Measurements from ENCODE around the gene ATP6V0A1. TPM values are rescaled to one million over a fixed set of nuclear protein-coding genes. Genes with fewer than 3 reads are reported as not detected.

ATP6V0A1 gene
- total and polyA plus RNA-seq, 2 experiments from 2014 or later, result 23.9 to 42.3 TPM

DNA sequence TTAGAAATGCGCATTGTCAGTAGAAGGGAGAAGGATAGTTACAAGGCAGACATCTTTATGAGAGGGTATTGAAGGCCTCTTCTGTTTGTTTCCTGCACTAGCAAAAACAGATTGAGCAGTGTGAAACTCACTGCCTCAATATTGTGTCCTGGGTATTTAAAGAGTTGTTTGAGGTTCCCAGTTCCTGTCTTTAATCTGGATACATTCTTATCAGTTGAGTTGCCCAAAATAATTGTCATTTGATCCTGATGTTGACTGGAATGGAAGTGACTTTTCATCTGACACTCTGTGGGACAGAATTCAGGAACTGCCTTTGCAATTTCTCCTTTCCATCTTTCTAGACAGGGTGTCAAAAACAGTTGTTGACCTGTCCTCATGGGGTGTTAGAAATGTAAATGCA lies 1.7 kb downstream of the ATP6V0A1 start (continued):
- TF ChIP-seq, protein P1, sequence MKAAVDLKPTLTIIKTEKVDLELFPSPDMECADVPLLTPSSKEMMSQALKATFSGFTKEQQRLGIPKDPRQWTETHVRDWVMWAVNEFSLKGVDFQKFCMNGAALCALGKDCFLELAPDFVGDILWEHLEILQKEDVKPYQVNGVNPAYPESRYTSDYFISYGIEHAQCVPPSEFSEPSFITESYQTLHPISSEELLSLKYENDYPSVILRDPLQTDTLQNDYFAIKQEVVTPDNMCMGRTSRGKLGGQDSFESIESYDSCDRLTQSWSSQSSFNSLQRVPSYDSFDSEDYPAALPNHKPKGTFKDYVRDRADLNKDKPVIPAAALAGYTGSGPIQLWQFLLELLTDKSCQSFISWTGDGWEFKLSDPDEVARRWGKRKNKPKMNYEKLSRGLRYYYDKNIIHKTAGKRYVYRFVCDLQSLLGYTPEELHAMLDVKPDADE (IDR thresholded peaks at IDR 0.05), result no peak
- TF ChIP-seq ZNF114 (CRISPR knock-in tag; IDR thresholded peaks at IDR 0.05) (no peak), STAT1 (IDR thresholded peaks at IDR 0.05; ENCODE audit: unreplicated experiment) (no peak), ZNF331 (CRISPR knock-in tag; IDR thresholded peaks at IDR 0.05; ENCODE audit: low read depth) (no peak)
- TF ChIP-seq, protein P2, sequence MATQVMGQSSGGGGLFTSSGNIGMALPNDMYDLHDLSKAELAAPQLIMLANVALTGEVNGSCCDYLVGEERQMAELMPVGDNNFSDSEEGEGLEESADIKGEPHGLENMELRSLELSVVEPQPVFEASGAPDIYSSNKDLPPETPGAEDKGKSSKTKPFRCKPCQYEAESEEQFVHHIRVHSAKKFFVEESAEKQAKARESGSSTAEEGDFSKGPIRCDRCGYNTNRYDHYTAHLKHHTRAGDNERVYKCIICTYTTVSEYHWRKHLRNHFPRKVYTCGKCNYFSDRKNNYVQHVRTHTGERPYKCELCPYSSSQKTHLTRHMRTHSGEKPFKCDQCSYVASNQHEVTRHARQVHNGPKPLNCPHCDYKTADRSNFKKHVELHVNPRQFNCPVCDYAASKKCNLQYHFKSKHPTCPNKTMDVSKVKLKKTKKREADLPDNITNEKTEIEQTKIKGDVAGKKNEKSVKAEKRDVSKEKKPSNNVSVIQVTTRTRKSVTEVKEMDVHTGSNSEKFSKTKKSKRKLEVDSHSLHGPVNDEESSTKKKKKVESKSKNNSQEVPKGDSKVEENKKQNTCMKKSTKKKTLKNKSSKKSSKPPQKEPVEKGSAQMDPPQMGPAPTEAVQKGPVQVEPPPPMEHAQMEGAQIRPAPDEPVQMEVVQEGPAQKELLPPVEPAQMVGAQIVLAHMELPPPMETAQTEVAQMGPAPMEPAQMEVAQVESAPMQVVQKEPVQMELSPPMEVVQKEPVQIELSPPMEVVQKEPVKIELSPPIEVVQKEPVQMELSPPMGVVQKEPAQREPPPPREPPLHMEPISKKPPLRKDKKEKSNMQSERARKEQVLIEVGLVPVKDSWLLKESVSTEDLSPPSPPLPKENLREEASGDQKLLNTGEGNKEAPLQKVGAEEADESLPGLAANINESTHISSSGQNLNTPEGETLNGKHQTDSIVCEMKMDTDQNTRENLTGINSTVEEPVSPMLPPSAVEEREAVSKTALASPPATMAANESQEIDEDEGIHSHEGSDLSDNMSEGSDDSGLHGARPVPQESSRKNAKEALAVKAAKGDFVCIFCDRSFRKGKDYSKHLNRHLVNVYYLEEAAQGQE (IDR thresholded peaks at IDR 0.05; ENCODE audit: unreplicated experiment), result no peak

DNA sequence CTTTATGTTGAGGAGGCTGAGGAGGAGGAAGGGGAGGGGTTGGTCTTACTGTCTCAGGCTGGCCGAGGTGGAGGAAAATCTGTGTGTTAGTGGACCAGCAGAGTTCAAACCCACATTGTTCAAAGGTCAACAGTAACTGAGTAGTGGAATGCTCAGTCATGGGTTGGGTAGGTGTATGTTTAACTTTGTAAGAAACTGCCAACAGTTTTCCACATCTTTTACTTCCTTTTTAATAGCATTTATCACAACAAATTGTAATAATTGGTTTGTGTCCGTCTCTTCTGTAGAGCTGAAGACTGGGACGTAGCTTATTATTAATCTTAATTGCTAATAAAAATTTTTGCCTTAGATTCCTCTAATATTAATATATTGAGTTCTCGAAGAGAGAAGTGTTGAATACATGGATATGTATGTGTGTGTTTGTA lies 5.3 kb downstream of the ATP6V0A1 start:
- Histone ChIP-seq H3K36me3 (ENCODE audit: insufficient read depth) (peaks cover 26% of the 10 kb centered on the region), H3K27ac (ENCODE audit: low read depth) (no peak overlapping the region), H3K79me2 (replicated peaks; ENCODE audit: insufficient read depth) (peaks cover 27% of the 10 kb centered on the region), H3K27me3 (ENCODE audit: insufficient read depth) (no peaks in the 10 kb centered on the region), H2AFZ (no peak overlapping the region), H3K4me3 (no peak overlapping the region), H3F3A (replicated peaks; ENCODE audit: low read depth) (peaks cover 8% of the 10 kb centered on the region; the same call in 1 of the 2 replicates), H3K9me2 (ENCODE audit: insufficient read depth) (no peaks in the 10 kb centered on the region), H3K4me2 (no peak overlapping the region), H3K4me1 (ENCODE audit: insufficient read depth) (peaks cover 14% of the 10 kb centered on the region), H4K20me1 (replicated peaks; ENCODE audit: insufficient read depth) (peaks cover 23% of the 10 kb centered on the region)
- H3K36me3 Mint-ChIP-seq (ENCODE audit: low read depth), result peaks cover 36% of the 10 kb centered on the region; the same call in 2 of the 3 replicates
- DNase-seq (ENCODE audit: low spot score), result no peak
- H3K9me3 Mint-ChIP-seq, result no peaks in the 10 kb centered on the region
- H3K27ac Mint-ChIP-seq, result no peak overlapping the region
- ATAC-seq, result no peak
- peaks cover 18% of the 10 kb centered on the region for H3K4me1 Mint-ChIP-seq
- no peak overlapping the region for H3K4me3 Mint-ChIP-seq
- no peaks in the 10 kb centered on the region for H3K27me3 Mint-ChIP-seq (ENCODE audit: insufficient read depth, low read depth, poor library complexity)
- TF ChIP-seq ZNF114 (CRISPR knock-in tag; IDR thresholded peaks at IDR 0.05) (no peak), POLR2AphosphoS5 (IDR thresholded peaks at IDR 0.05; ENCODE audit: low read depth) (no peak), JUNB (IDR thresholded peaks at IDR 0.05; ENCODE audit: unreplicated experiment) (no peak), EZH2 (IDR thresholded peaks at IDR 0.05; ENCODE audit: low read depth, unreplicated experiment) (no peak)
- TF ChIP-seq, protein P1 (IDR thresholded peaks at IDR 0.05), result no peak
- TF ChIP-seq, protein P2 (IDR thresholded peaks at IDR 0.05; ENCODE audit: unreplicated experiment), result no peak
- TF ChIP-seq, protein P3, sequence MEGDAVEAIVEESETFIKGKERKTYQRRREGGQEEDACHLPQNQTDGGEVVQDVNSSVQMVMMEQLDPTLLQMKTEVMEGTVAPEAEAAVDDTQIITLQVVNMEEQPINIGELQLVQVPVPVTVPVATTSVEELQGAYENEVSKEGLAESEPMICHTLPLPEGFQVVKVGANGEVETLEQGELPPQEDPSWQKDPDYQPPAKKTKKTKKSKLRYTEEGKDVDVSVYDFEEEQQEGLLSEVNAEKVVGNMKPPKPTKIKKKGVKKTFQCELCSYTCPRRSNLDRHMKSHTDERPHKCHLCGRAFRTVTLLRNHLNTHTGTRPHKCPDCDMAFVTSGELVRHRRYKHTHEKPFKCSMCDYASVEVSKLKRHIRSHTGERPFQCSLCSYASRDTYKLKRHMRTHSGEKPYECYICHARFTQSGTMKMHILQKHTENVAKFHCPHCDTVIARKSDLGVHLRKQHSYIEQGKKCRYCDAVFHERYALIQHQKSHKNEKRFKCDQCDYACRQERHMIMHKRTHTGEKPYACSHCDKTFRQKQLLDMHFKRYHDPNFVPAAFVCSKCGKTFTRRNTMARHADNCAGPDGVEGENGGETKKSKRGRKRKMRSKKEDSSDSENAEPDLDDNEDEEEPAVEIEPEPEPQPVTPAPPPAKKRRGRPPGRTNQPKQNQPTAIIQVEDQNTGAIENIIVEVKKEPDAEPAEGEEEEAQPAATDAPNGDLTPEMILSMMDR (conservative IDR thresholded peaks at IDR 0.05; ENCODE audit: low read depth in 2 of 2), result no peak

All from GM23338 (cell line).